SU-DHL-6 (cell line): ENCODE data around the gene FAM131B.

Experiments used
- H2AFZ ChIP-seq: fragments of 200-600 bp; sonication (generic); 2 replicates; pipeline ENCODE4 v1.6.1; 2014; ENCODE audit warnings: low read depth, mild to moderate bottlenecking, moderate library complexity, mixed read lengths, antibody characterized with exemption, low read length; ENCODE audit not compliant: severe bottlenecking
- H3F3A ChIP-seq: fragments of 200-600 bp; shearing (Covaris generic); 2 replicates; pipeline ENCODE4 v1.6.0; 2016; ENCODE audit warnings: antibody characterized with exemption, mild to moderate bottlenecking; ENCODE audit not compliant: insufficient read depth
- H3K27ac ChIP-seq: fragments of 200-600 bp; sonication (generic); 2 replicates; pipeline ENCODE4 v1.5.1; 2016; ENCODE audit warnings: low read depth, mild to moderate bottlenecking, low read length, moderate library complexity, mixed read lengths
- H3K27me3 ChIP-seq: fragments of 200-600 bp; sonication (generic), shearing (Covaris generic); 2 replicates; pipeline ENCODE4 v1.6.0; 2014; ENCODE audit warnings: mild to moderate bottlenecking, low read length
- H3K36me3 ChIP-seq: fragments of 200-600 bp; sonication (generic); 2 replicates; pipeline ENCODE4 v1.6.1; 2014; ENCODE audit warnings: mild to moderate bottlenecking, low read length, mixed read lengths
- H3K4me2 ChIP-seq: fragments of 300-600, 200-600 bp; shearing (Covaris generic), sonication (generic); 2 replicates; pipeline ENCODE4 v1.6.0; 2014; ENCODE audit warnings: low read length, low read depth, mild to moderate bottlenecking; ENCODE audit not compliant: poor library complexity, severe bottlenecking
- H3K4me3 ChIP-seq: fragments of 200-600 bp; sonication (generic); 2 replicates; pipeline ENCODE4 v1.5.1; 2014; ENCODE audit warnings: antibody characterized with exemption, low read length, mild to moderate bottlenecking, mixed read lengths; ENCODE audit not compliant: insufficient read depth, poor library complexity, severe bottlenecking
- H3K79me2 ChIP-seq: fragments of 200-600 bp; sonication (generic); 2 replicates; pipeline ENCODE4 v1.6.1; 2014; ENCODE audit warnings: mild to moderate bottlenecking, low read length, moderate library complexity; ENCODE audit not compliant: insufficient read depth
- H3K9ac ChIP-seq: fragments of 200-600 bp; sonication (generic); 2 replicates; pipeline ENCODE4 v1.7.0; 2014; ENCODE audit warnings: mild to moderate bottlenecking, low read length
- H3K9me2 ChIP-seq: fragments of 200-600 bp; sonication (generic); replicated peaks from 2 replicates; pipeline ENCODE4 v1.6.1; 2014; ENCODE audit warnings: low read length; ENCODE audit not compliant: insufficient read depth
- H3K9me3 ChIP-seq: fragments of 200-600 bp; sonication (generic); 2 replicates; pipeline ENCODE4 v1.6.1; 2014; ENCODE audit warnings: low read length, mixed read lengths; ENCODE audit not compliant: insufficient read depth
- H4K20me1 ChIP-seq: fragments of 200-600 bp; sonication (generic); 2 replicates; pipeline ENCODE4 v1.6.1; 2014; ENCODE audit warnings: low read depth, mild to moderate bottlenecking, antibody characterized with exemption, low read length, moderate library complexity, mixed read lengths
- EZH2phosphoT487 ChIP-seq: fragments of 200-600 bp; sonication (generic), shearing (Covaris generic); conservative IDR thresholded peaks from 2 replicates; pipeline ENCODE4 v1.6.1; 2018; ENCODE audit warnings: mild to moderate bottlenecking, antibody characterized with exemption, low read length, moderate library complexity, mixed read lengths
- TF ChIP-seq, protein P1 (sequence below): fragments of 200-600 bp; sonication (generic); IDR thresholded peaks from one replicate; pipeline ENCODE4 v1.5.1; 2017; ENCODE audit warnings: antibody characterized with exemption, mild to moderate bottlenecking, low read length, moderate library complexity; ENCODE audit not compliant: insufficient read depth, poor library complexity, severe bottlenecking

FAM131B gene

DNA sequence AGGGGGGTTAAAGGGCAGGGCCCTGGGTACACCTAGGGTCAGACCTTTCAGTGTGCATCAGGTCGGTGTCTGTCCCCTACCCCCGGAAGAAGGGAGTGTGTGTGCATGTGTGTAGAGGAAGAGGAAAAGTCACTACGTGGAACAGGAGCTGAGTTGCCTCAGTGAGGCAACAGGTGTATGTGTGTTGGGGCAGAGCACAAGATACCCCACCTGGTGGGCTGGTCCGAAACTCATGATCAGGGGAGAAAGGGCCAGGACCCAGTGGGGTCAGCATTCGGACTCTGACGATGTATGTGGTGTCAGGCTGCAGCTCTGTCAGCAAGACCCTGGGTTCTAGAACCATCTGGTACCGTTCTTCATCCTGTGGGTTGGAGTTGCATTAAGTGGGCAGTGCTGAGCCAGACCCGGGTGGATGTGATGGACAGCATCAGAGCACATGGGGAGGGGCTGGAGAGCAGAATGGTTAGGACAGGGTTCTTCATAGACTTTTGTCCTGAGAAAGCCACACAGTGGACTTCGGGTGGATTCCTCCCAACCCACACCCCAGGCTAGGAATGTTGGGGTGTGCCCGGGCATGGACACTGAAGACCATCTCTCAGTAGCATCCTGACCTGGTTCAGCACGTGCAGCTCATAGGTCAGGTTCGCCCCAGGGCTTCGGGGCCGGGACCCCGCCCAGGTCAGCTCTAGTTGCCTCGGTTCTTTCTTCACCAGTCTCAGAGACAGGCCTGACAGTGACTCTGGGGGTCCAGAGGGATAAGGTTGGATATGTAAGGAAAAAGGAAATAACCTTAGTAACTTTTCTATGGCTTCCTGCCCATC lies 35.4 kb upstream of the FAM131B start:
- H3F3A ChIP-seq: no peaks in the 10 kb centered on the region
- no peaks in the 10 kb centered on the region for H3K36me3 ChIP-seq
- no peak overlapping the region for H3K27ac ChIP-seq

DNA sequence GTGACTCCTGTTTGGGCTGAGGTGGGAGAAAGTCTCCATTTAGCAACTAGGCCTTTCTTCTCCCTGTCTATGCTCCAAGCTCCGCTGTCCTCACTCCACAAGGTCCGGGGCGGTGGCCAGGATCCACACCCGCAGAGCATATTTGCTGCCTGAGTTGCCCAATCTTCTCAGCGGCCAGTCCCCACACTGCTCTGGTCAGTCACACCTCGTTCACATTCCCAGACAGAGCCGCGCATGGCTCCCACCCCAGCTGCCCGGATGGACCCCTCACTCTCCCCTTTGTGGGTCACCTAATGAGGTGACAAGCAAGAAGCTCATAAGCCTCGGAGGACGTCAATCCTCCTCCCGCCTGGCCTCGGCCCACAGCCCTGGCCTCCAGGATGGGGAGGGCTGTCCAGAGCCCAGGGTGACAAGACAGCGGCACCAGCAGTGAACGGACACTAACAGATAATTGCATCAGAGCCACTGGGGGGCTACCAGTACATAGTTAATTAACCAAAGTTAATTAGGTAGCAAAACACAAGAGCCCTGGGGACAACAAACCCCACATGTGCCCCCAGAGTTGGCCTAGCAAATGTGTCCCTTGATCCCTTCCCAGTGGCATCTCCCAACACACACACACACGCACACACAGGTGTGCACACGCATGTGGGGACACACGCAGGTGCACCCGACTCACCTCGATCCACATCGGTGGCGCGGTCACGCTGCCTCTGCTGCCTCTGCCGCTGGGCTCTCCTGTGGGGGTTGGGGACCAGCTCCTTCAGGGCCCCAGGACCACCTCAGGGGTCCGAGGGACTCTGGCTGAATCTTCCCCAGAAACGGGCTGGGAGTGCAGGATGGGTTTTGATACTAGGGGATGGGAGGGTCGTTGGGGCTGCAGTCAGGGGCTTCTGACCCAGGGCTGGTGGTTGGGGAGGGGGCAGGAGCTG lies 34.4 kb upstream of the FAM131B start:
- Histone ChIP-seq H3K9me2 (no peaks in the 10 kb centered on the region), H3K79me2 (no peaks in the 10 kb centered on the region), H3K4me3 (no peak overlapping the region), H3K27me3 (no peaks in the 10 kb centered on the region), H3F3A (no peaks in the 10 kb centered on the region), H3K9me3 (no peaks in the 10 kb centered on the region), H3K9ac (no peak overlapping the region), H4K20me1 (no peaks in the 10 kb centered on the region), H2AFZ (no peak overlapping the region), H3K4me2 (no peak overlapping the region), H3K27ac (no peak overlapping the region), H3K36me3 (no peaks in the 10 kb centered on the region)
- TF ChIP-seq, protein P1, sequence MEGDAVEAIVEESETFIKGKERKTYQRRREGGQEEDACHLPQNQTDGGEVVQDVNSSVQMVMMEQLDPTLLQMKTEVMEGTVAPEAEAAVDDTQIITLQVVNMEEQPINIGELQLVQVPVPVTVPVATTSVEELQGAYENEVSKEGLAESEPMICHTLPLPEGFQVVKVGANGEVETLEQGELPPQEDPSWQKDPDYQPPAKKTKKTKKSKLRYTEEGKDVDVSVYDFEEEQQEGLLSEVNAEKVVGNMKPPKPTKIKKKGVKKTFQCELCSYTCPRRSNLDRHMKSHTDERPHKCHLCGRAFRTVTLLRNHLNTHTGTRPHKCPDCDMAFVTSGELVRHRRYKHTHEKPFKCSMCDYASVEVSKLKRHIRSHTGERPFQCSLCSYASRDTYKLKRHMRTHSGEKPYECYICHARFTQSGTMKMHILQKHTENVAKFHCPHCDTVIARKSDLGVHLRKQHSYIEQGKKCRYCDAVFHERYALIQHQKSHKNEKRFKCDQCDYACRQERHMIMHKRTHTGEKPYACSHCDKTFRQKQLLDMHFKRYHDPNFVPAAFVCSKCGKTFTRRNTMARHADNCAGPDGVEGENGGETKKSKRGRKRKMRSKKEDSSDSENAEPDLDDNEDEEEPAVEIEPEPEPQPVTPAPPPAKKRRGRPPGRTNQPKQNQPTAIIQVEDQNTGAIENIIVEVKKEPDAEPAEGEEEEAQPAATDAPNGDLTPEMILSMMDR: no peak
- no peak for TF ChIP-seq EZH2phosphoT487

More for the DNA sequence above, 35.4 kb upstream of the FAM131B start:
- Histone ChIP-seq H3K4me2 (no peak overlapping the region), H3K9ac (no peak overlapping the region), H2AFZ (no peak overlapping the region), H3K27me3 (no peaks in the 10 kb centered on the region), H4K20me1 (no peaks in the 10 kb centered on the region), H3K4me3 (no peak overlapping the region), H3K9me2 (no peaks in the 10 kb centered on the region), H3K9me3 (no peaks in the 10 kb centered on the region), H3K79me2 (no peaks in the 10 kb centered on the region)
- TF ChIP-seq EZH2phosphoT487: no peak
- TF ChIP-seq, protein P1: no peak

DNA sequence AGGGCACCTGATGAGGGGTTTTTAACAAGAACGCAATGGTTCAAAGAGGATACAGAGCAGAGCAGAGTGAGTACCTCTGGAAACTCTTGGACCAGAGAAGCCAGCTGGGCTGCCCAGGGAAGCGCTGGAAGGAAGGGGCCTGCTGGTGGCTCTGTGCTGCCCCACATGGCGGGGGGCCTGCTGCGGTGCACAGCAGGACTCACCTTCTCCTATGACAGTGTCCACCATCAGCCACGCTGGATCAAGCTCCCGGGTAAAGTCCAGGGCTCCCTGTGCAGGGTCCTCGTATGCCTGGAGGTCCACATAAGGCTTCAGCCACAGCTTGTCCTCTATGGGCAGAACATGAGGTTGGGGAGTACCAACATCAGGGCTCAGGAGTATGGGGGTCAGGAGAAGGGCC lies 33.7 kb upstream of the FAM131B start:
- no peaks in the 10 kb centered on the region for H3K9me3 ChIP-seq
- H3K27me3 ChIP-seq: no peaks in the 10 kb centered on the region
- H3K27ac ChIP-seq: no peak overlapping the region
- no peak overlapping the region for H3K9ac ChIP-seq
- H3K79me2 ChIP-seq: no peaks in the 10 kb centered on the region
- H3K36me3 ChIP-seq: no peaks in the 10 kb centered on the region
- H2AFZ ChIP-seq: no peak overlapping the region
- H3K4me3 ChIP-seq: no peak overlapping the region
- H3K4me2 ChIP-seq: no peak overlapping the region
- TF ChIP-seq, protein P1: no peak
- TF ChIP-seq EZH2phosphoT487: no peak
- no peaks in the 10 kb centered on the region for H3K9me2 ChIP-seq
- no peaks in the 10 kb centered on the region for H3F3A ChIP-seq
- H4K20me1 ChIP-seq: no peaks in the 10 kb centered on the region
